ENCODE data around the gene RFNG. TPM values are rescaled to one million over a fixed set of nuclear protein-coding genes. Genes with fewer than 3 reads are reported as not detected.

RFNG gene
- total and polyA plus RNA-seq, 2 of the 13 experiments (the other 11 are each of a cell fraction or from before 2014, with no cell fraction given): 61.4 to 64.0 TPM

DNA sequence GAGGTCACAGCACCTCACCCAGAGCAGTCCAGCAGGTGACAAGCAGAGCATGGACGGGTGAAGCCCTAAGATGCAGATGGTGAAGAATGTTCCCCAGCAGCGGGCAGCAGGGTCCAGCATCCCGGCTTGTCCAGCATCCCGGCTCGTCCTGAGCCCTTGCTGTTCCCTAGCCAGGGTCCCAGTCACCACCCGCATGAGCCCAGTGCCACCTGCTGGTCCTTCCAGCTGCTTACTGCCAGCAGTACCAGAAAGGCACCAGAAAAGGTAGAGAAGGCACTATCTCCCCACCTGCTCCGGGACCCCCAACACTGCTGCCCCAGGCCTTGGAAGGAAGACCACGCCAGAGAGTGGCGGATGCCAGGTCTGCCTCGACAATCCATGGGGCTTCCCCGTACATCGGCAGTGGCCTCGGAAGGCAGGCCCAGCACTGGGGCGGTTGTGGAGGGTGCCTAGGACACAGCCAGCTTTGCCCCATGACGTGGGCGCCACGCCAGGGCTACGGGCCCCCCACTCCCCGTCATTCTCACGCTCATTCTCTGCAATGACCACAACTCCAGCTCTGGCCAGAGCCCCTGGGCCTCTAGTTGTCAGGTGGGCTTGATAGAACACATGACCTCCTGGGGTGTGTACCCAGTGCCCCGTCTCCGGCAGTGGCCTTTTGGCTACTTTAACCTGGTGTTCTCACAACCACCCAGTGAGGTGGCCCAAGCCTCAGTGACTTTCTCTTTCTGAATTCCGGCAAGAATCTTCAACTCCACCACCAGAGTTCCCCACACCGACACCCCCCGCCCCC is 30.3 kb downstream of the RFNG start (continued):
- TF ChIP-seq ZNF614 (CRISPR knock-in tag; IDR thresholded peaks at IDR 0.05; ENCODE audit: borderline replicate concordance): no peak; the same call in 1 of the 2 replicates
- TF ChIP-seq, protein P1, sequence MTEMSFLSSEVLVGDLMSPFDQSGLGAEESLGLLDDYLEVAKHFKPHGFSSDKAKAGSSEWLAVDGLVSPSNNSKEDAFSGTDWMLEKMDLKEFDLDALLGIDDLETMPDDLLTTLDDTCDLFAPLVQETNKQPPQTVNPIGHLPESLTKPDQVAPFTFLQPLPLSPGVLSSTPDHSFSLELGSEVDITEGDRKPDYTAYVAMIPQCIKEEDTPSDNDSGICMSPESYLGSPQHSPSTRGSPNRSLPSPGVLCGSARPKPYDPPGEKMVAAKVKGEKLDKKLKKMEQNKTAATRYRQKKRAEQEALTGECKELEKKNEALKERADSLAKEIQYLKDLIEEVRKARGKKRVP (CRISPR knock-in tag; IDR thresholded peaks at IDR 0.05): no peak
- TF ChIP-seq ZNF784 (CRISPR knock-in tag; IDR thresholded peaks at IDR 0.05; ENCODE audit: borderline replicate concordance): peak; percentile 77
- TF ChIP-seq KMT2A (CRISPR knock-in tag; IDR thresholded peaks at IDR 0.05): peak; percentile 75
- TF ChIP-seq TARDBP (CRISPR knock-in tag; IDR thresholded peaks at IDR 0.05): peak; percentile 80; the same call in 1 of the 2 replicates
- TF ChIP-seq ZNF513 (CRISPR knock-in tag; conservative IDR thresholded peaks at IDR 0.05): 0 out of 2 replicates have a peak, but pooled peaks have one; percentile 35
- TF ChIP-seq NRL (CRISPR knock-in tag; IDR thresholded peaks at IDR 0.05; ENCODE audit: borderline replicate concordance): no peak
- TF ChIP-seq ZNF431 (CRISPR knock-in tag; IDR thresholded peaks at IDR 0.05; ENCODE audit: borderline replicate concordance, low read depth): peak; percentile 78; the same call in 1 of the 2 replicates
- TF ChIP-seq WIZ (CRISPR knock-in tag; IDR thresholded peaks at IDR 0.05): no peak
- TF ChIP-seq HINFP (CRISPR knock-in tag; IDR thresholded peaks at IDR 0.05; ENCODE audit: low read depth): 0 out of 2 replicates have a peak, but pooled peaks have one; percentile 68
- no peak for TF ChIP-seq SCMH1 (CRISPR knock-in tag; IDR thresholded peaks at IDR 0.05; ENCODE audit: borderline replicate concordance)
- TF ChIP-seq BCLAF1 (IDR thresholded peaks at IDR 0.05): no peak
- TF ChIP-seq NBN (conservative IDR thresholded peaks at IDR 0.05): no peak
- TF ChIP-seq, protein P2, sequence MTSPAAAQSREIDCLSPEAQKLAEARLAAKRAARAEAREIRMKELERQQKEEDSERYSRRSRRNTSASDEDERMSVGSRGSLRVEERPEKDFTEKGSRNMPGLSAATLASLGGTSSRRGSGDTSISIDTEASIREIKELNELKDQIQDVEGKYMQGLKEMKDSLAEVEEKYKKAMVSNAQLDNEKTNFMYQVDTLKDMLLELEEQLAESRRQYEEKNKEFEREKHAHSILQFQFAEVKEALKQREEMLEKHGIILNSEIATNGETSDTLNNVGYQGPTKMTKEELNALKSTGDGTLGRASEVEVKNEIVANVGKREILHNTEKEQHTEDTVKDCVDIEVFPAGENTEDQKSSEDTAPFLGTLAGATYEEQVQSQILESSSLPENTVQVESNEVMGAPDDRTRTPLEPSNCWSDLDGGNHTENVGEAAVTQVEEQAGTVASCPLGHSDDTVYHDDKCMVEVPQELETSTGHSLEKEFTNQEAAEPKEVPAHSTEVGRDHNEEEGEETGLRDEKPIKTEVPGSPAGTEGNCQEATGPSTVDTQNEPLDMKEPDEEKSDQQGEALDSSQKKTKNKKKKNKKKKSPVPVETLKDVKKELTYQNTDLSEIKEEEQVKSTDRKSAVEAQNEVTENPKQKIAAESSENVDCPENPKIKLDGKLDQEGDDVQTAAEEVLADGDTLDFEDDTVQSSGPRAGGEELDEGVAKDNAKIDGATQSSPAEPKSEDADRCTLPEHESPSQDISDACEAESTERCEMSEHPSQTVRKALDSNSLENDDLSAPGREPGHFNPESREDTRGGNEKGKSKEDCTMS (CRISPR knock-in tag; conservative IDR thresholded peaks at IDR 0.05): no peak
- TF ChIP-seq ZNF644 (CRISPR knock-in tag; IDR thresholded peaks at IDR 0.05; ENCODE audit: low read depth): no peak
- TF ChIP-seq ZNF274 (CRISPR knock-in tag; IDR thresholded peaks at IDR 0.05): no peak; the same call in 1 of the 2 replicates
